NCI-H1092 (cell line): ENCODE measurements around the gene CPNE4.
"Not testable (repeated sequence)": the region's sequence is repeated elsewhere in the genome, so short reads cannot be mapped to it uniquely, and the experiment has no call there.

Source experiments
- DNase-seq: peaks from one replicate; lab custom pipeline; 2025; lab: John Stamatoyannopoulos, UW

CPNE4 gene

GRCh38 chr3:132034486-132035464, at the start of gene CPNE4:
Gene CPNE4 (minus strand): TSS chr3:132035014.
- DNase-seq = peak; percentile 47

- no peak for DNase-seq
Observed at GRCh38 chr3:132083583-132084279, 48.9 kb upstream of the CPNE4 start.

GRCh38 chr3:132083159-132083558, 48.3 kb upstream of the CPNE4 start:
- DNase-seq = no peak

- no peak for DNase-seq
Observed at GRCh38 chr3:132079147-132079546, 44.3 kb upstream of the CPNE4 start.

GRCh38 chr3:132073771-132074170, 39.0 kb upstream of the CPNE4 start:
- DNase-seq = no peak

- DNase-seq = no peak
Observed at GRCh38 chr3:132071043-132071442, 36.2 kb upstream of the CPNE4 start.

GRCh38 chr3:132064114-132064513, 29.3 kb upstream of the CPNE4 start:
- no peak for DNase-seq

- DNase-seq = no peak
Observed at GRCh38 chr3:132062535-132062934, 27.7 kb upstream of the CPNE4 start.

- no peak for DNase-seq
Observed at GRCh38 chr3:132055872-132056271, 21.1 kb upstream of the CPNE4 start.

GRCh38 chr3:132047209-132047608, 12.4 kb upstream of the CPNE4 start:
- DNase-seq = no peak

GRCh38 chr3:132044874-132045273, 10.1 kb upstream of the CPNE4 start:
- not testable (repeated sequence) for DNase-seq

GRCh38 chr3:132042681-132043080, 7.9 kb upstream of the CPNE4 start:
- DNase-seq = no peak

- DNase-seq = peak; percentile 8
Observed at GRCh38 chr3:132038198-132038825, 3.5 kb upstream of the CPNE4 start.

- DNase-seq = no peak
Observed at GRCh38 chr3:132037581-132037980, 2.8 kb upstream of the CPNE4 start.

- no peak for DNase-seq
Observed at GRCh38 chr3:132037056-132037455, 2.2 kb upstream of the CPNE4 start.

- no peak for DNase-seq
Observed at GRCh38 chr3:132034097-132034485, 723 bp downstream of the CPNE4 start.

- no peak for DNase-seq
Observed at GRCh38 chr3:132033471-132033870, 1.3 kb downstream of the CPNE4 start.

- DNase-seq = no peak
Observed at GRCh38 chr3:132032959-132033358, 1.9 kb downstream of the CPNE4 start.

GRCh38 chr3:132029182-132029902, 5.5 kb downstream of the CPNE4 start:
- DNase-seq = peak; percentile 68

GRCh38 chr3:132022914-132023313, 11.9 kb downstream of the CPNE4 start:
- DNase-seq = no peak

- no peak for DNase-seq
Observed at GRCh38 chr3:132020058-132020457, 14.8 kb downstream of the CPNE4 start.

- DNase-seq = no peak
Observed at GRCh38 chr3:132017137-132017536, 17.7 kb downstream of the CPNE4 start.
